IMR-90 (cell line): ENCODE results near the gene DBNDD1. TPM values are rescaled to one million over a fixed set of nuclear protein-coding genes. Genes with fewer than 3 reads are reported as not detected.

ENCODE experiments used
- ATAC-seq: fragments of 200-7000 bp; cut with Tn5 transposase; 2 replicates; pipeline ENCODE4 v1.9.1; 2020; ENCODE audit warnings: low read depth, mild to moderate bottlenecking, moderate library complexity
- BruUV-seq: library from RNA; stranded (reverse); fragments of 400-500 nt; replicated peaks from 2 replicates; lab custom pipeline; 2021; lab: Mats Ljungman, UMichigan
- CTCF ChIA-PET: fragments of 300-600 bp; formaldehyde crosslinking; extraction: SDS; loops from one replicate; lab custom pipeline; 2021; ENCODE audit warnings: antibody characterized with exemption; lab: Yijun Ruan, JAX
- POLR2A ChIA-PET: fragments of 300-600 bp; sonication (Branson Sonifier 250); formaldehyde crosslinking; loops from one replicate; lab custom pipeline; 2022; ENCODE audit warnings: antibody characterized with exemption; ENCODE audit not compliant: unreplicated experiment; lab: Charles Lee
- DNase-seq: peaks from one replicate; pipeline ENCODE4 v3.0.0; 2013
- H2AFZ ChIP-seq: replicated peaks from 2 replicates; pipeline ENCODE3; 2013; ENCODE audit warnings: low read length, mild to moderate bottlenecking; ENCODE audit not compliant: poor library complexity
- H2AK5ac ChIP-seq: 2 replicates; pipeline ENCODE4 v1.6.1; 2013; ENCODE audit warnings: low read depth, low read length, inconsistent platforms
- H2AK9ac ChIP-seq: replicated peaks from 2 replicates; pipeline ENCODE3; 2013; ENCODE audit warnings: mild to moderate bottlenecking, low read depth, low read length, moderate library complexity; ENCODE audit not compliant: poor library complexity
- H2BK120ac ChIP-seq: 2 replicates; pipeline ENCODE4 v1.6.1; 2013; ENCODE audit warnings: low read depth, low read length, inconsistent platforms
- H2BK15ac ChIP-seq: 3 replicates; pipeline ENCODE4 v1.6.1; 2013; ENCODE audit warnings: low read depth, low read length, inconsistent platforms
- H2BK20ac ChIP-seq: 2 replicates; pipeline ENCODE4 v1.6.1; 2013; ENCODE audit warnings: low read depth, mild to moderate bottlenecking, inconsistent platforms, low read length, moderate library complexity
- H2BK5ac ChIP-seq: 2 replicates; pipeline ENCODE4 v1.6.1; 2013; ENCODE audit warnings: mild to moderate bottlenecking, low read depth, low read length, inconsistent platforms; ENCODE audit not compliant: poor library complexity, severe bottlenecking
- H3K14ac ChIP-seq: replicated peaks from 2 replicates; pipeline ENCODE4 v1.6.1; 2013; ENCODE audit warnings: low read depth, low read length, inconsistent platforms
- H3K18ac ChIP-seq: 2 replicates; pipeline ENCODE4 v1.6.1; 2013; ENCODE audit warnings: low read depth, low read length, control low read depth
- H3K23ac ChIP-seq: 2 replicates; pipeline ENCODE4 v1.6.1; 2013; ENCODE audit warnings: low read depth, low read length, inconsistent platforms
- H3K27ac ChIP-seq: 2 replicates; pipeline ENCODE4 v1.5.1; 2013; ENCODE audit warnings: mild to moderate bottlenecking, control low read depth, low read length; ENCODE audit not compliant: insufficient read depth
- H3K27me3 ChIP-seq: 2 replicates; pipeline ENCODE4 v1.6.1; 2013; ENCODE audit warnings: low read length; ENCODE audit not compliant: control insufficient read depth, insufficient read depth
- H3K36me3 ChIP-seq: 2 replicates; pipeline ENCODE4 v1.6.1; 2013; ENCODE audit warnings: low read length, mixed read lengths; ENCODE audit not compliant: control insufficient read depth, insufficient read depth
- H3K4ac ChIP-seq: 2 replicates; pipeline ENCODE4 v1.6.1; 2013; ENCODE audit warnings: low read depth, low read length, inconsistent platforms
- H3K4me1 ChIP-seq: 2 replicates; pipeline ENCODE4 v1.6.1; 2013; ENCODE audit warnings: low read length, mixed read lengths; ENCODE audit not compliant: control insufficient read depth, insufficient read depth
- H3K4me2 ChIP-seq: 2 replicates; pipeline ENCODE4 v1.6.1; 2013; ENCODE audit warnings: low read depth, mild to moderate bottlenecking, control low read depth, low read length, moderate library complexity
- H3K4me3 ChIP-seq: 2 replicates; pipeline ENCODE4 v1.5.1; 2013; ENCODE audit warnings: low read depth, mild to moderate bottlenecking, control low read depth, low read length, moderate library complexity; ENCODE audit not compliant: insufficient read depth
- H3K56ac ChIP-seq: 2 replicates; pipeline ENCODE4 v1.6.1; 2013; ENCODE audit warnings: low read length, inconsistent platforms; ENCODE audit not compliant: insufficient read depth; ENCODE audit errors: extremely low read depth
- H3K79me1 ChIP-seq, 2 experiments: 2 replicates each; pipeline ENCODE4 v1.6.1; 2013; ENCODE audit warnings: low read length in 2 of 2, inconsistent platforms in 1 of 2, low read depth in 1 of 2
- H3K9ac ChIP-seq: 2 replicates; pipeline ENCODE4 v1.6.1; 2013; ENCODE audit warnings: low read depth, low read length, control low read depth
- H3K9me1 ChIP-seq: 2 replicates; pipeline ENCODE4 v1.6.1; 2013; ENCODE audit warnings: low read length, inconsistent platforms; ENCODE audit not compliant: insufficient read depth
- H3K9me3 ChIP-seq: 2 replicates; pipeline ENCODE4 v1.6.1; 2013; ENCODE audit warnings: low read length; ENCODE audit not compliant: control insufficient read depth, insufficient read depth
- H4K20me1 ChIP-seq: 2 replicates; pipeline ENCODE4 v1.6.1; 2013; ENCODE audit warnings: low read length, inconsistent platforms; ENCODE audit not compliant: insufficient read depth
- H4K5ac ChIP-seq: 2 replicates; pipeline ENCODE4 v1.6.1; 2013; ENCODE audit warnings: mild to moderate bottlenecking, low read depth, low read length, control low read depth
- H4K8ac ChIP-seq, 2 experiments: 2 replicates each; pipeline ENCODE4 v1.6.1; 2013; ENCODE audit warnings: low read depth in 2 of 2, low read length in 2 of 2, control low read depth in 1 of 2, inconsistent platforms in 1 of 2
- H4K91ac ChIP-seq: 2 replicates; pipeline ENCODE4 v1.6.1; 2013; ENCODE audit warnings: low read depth, low read length, inconsistent platforms; ENCODE audit not compliant: insufficient read depth
- ELK1 ChIP-seq: fragments of 150-350 bp; IDR thresholded peaks from 2 replicates; pipeline ENCODE4 v1.6.1; 2016; ENCODE audit warnings: low read depth, mild to moderate bottlenecking, low read length, moderate library complexity, borderline replicate concordance
- FOS ChIP-seq: fragments of 150-350 bp; IDR thresholded peaks from 2 replicates; pipeline ENCODE4 v1.6.1; 2016; ENCODE audit warnings: low read depth, low read length
- RCOR1 ChIP-seq: IDR thresholded peaks from 2 replicates; pipeline ENCODE4 v1.6.1; 2012; ENCODE audit warnings: mild to moderate bottlenecking, low read length, improper control_type of control experiment; ENCODE audit not compliant: insufficient replicate concordance
- WGBS, 2 experiments: methylation state at CpG; one replicate each; pipeline versions ENCODE4 v1.1.5 to v1.1.7; 2013; ENCODE audit warnings: missing lambda C conversion rate in 2 of 2; ENCODE audit not compliant: insufficient read length in 1 of 2; ENCODE audit errors: extremely low coverage in 2 of 2; 5-methylcytosine and 5-hydroxymethylcytosine counted together
- dilution Hi-C: fragments of 300-500 bp; cut with HindIII; formaldehyde crosslinking; loops from one replicate; pipeline ENCODE4 v1.14.3; 2018; ENCODE audit warnings: low sequenced_read_pairs; ENCODE audit not compliant: unreplicated experiment
- in situ Hi-C: fragments of 300-500 bp; cut with MboI; formaldehyde crosslinking; loops from 3 replicates; pipeline ENCODE4 v1.14.3; 2019; ENCODE audit warnings: low sequenced_read_pairs, inconsistent platforms, mixed read lengths
- intact Hi-C: fragments of 100-400 bp; cut with micrococcal nuclease; formaldehyde crosslinking; loops from 2 replicates; pipeline ENCODE4 v1.10.0; 2022
- polyA plus RNA-seq, 3 experiments: library from polyadenylated mRNA; depleted of rRNA; stranded (reverse); fragments of >200 nt; gene quantifications; 2 replicates each; pipeline ENCODE4 v1.2.3, GENCODE V29; 2012; ENCODE audit warnings: low replicate concordance in 1 of 3
- total RNA-seq: library from RNA; depleted of rRNA; stranded (reverse); fragments of >200 nt; gene quantifications from 2 replicates; pipeline ENCODE4 v1.2.3, GENCODE V29; 2012
- TF ChIP-seq, protein P1 (sequence below): fragments of 150-350 bp; IDR thresholded peaks from 2 replicates; pipeline ENCODE4 v1.6.1; 2017; ENCODE audit warnings: mild to moderate bottlenecking, antibody characterized with exemption, low read length, low read depth

The DBNDD1 gene
- total and polyA plus RNA-seq, 2 of the 4 experiments (the other 2 are of a cell fraction): 3.4 to 23.0 TPM

DNA sequence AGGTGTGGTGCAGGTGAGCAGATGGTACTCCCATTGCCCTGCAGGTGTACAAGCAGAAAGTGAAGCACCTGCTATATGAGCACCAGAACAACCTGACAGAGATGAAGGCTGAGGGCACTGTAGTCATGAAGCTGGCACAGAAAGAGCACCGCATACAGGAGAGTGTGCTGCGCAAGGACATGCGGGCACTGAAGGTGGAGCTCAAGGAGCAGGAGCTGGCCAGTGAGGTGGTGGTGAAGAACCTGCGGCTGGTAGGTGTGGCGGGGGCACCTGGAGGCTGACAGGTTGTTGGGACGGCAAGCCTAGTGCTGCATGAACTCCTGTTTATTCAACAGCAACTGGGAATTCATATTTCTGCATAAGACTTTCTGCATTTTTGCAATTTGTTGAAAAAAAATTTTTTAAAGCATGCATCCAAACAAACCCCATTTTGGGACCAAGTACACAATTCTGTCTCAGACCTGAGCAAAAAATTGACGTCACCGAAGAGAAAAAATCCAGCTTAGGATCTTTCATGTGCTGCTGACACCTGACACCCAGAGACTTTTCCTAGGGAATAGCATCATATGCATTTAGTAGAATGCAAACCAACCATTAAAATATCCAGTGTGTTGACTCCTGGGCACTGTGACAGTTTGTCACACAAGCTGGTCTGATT lies 13.5 kb upstream of the DBNDD1 start:
- in situ Hi-C loops: no loop called here
- POLR2A ChIA-PET: no interaction called here
- 73% methylated on average over 6 of the region's 8 CpGs; no CpG with 5 or more reads in 1 of the 2 experiments for WGBS, 2 experiments

More for the DNA sequence above, 13.5 kb upstream of the DBNDD1 start:
- Histone ChIP-seq H3K79me1 (peaks cover 0 to 10% of the 10 kb centered on the region in 2 experiments; a peak in 2 of 4 replicates), H3K36me3 (peaks cover 43% of the 10 kb centered on the region), H3K4me3 (no peak overlapping the region), H3K27ac (no peak overlapping the region), H2AK9ac (no peak overlapping the region), H3K18ac (no peak overlapping the region), H4K20me1 (peaks cover 18% of the 10 kb centered on the region), H3K4me1 (no peaks in the 10 kb centered on the region), H3K9ac (no peak overlapping the region), H3K9me3 (no peaks in the 10 kb centered on the region), H3K9me1 (peaks cover 11% of the 10 kb centered on the region), H4K91ac (no peak overlapping the region), H2BK15ac (no peak overlapping the region), H3K14ac (no peak overlapping the region), H4K5ac (no peak overlapping the region), H2BK20ac (no peak overlapping the region), H2AK5ac (no peak overlapping the region), H2AFZ (peak overlapping the region; percentile 65), H3K56ac (no peak overlapping the region), H2BK120ac (no peak overlapping the region), H3K27me3 (no peaks in the 10 kb centered on the region), H2BK5ac (no peak overlapping the region), H4K8ac (no peak overlapping the region), H3K4ac (no peak overlapping the region), H3K4me2 (no peak overlapping the region), H3K23ac (no peak overlapping the region)
- intact Hi-C loops: no loop called here
- peak; percentile 65 for DNase-seq
- CTCF ChIA-PET: interaction anchor here (0.6 kb wide), 1 partner anchor 55 kb away, joined by 3 read pairs; no protein-coding TSS in a partner anchor
- no TSS peak for BruUV-seq
- TF ChIP-seq, protein P1, sequence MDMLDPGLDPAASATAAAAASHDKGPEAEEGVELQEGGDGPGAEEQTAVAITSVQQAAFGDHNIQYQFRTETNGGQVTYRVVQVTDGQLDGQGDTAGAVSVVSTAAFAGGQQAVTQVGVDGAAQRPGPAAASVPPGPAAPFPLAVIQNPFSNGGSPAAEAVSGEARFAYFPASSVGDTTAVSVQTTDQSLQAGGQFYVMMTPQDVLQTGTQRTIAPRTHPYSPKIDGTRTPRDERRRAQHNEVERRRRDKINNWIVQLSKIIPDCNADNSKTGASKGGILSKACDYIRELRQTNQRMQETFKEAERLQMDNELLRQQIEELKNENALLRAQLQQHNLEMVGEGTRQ: no peak
- TF ChIP-seq FOS (no peak), ELK1 (no peak), RCOR1 (no peak)
- ATAC-seq: peak; percentile 40
- dilution Hi-C loops: no loop called here
